ENCODE measurements around the gene AFTPH.

The AFTPH gene

DNA sequence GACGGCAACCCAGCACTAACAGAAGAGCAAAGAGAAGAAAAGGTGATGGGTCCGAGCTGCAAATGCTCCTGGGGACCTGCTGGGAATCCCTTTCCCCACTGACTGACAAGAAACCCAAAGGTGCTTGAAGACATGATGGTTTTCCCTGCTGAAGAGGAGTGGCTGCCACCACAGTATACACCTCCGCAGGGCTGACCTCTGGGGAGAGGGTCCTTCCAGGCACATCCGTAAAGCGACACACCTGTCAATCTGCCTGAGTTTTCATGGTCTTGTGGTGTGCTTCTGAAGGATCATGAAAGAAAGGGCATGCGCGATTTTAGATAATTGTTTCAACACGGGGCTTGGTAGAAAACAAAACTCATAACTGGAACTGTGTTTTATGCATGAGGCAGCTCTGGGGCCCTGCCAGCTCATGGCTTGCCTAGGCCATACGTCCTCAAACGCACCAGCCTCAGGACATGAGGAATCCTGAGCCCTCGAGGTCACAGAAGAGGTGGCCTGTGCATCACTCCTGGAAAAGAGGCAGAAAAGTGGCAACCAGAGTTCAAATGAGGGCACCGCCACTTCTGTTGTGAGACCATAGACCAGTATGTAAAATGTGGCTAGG, 77.8 kb downstream of the AFTPH start:
- no peak for DNase-seq (ENCODE audit: extremely low read depth, insufficient read length)
- H3K4me3 ChIP-seq (replicated peaks; ENCODE audit: low read depth, low read length) = no peak overlapping the region
- H3K36me3 ChIP-seq (ENCODE audit: control insufficient read depth, insufficient read depth, low read length) = no peaks in the 10 kb centered on the region
- TF ChIP-seq, protein P1, sequence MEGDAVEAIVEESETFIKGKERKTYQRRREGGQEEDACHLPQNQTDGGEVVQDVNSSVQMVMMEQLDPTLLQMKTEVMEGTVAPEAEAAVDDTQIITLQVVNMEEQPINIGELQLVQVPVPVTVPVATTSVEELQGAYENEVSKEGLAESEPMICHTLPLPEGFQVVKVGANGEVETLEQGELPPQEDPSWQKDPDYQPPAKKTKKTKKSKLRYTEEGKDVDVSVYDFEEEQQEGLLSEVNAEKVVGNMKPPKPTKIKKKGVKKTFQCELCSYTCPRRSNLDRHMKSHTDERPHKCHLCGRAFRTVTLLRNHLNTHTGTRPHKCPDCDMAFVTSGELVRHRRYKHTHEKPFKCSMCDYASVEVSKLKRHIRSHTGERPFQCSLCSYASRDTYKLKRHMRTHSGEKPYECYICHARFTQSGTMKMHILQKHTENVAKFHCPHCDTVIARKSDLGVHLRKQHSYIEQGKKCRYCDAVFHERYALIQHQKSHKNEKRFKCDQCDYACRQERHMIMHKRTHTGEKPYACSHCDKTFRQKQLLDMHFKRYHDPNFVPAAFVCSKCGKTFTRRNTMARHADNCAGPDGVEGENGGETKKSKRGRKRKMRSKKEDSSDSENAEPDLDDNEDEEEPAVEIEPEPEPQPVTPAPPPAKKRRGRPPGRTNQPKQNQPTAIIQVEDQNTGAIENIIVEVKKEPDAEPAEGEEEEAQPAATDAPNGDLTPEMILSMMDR (IDR thresholded peaks at IDR 0.05; ENCODE audit: insufficient read depth, low read length, poor library complexity, severe bottlenecking) = no peak
- H3K27me3 ChIP-seq (replicated peaks; ENCODE audit: control insufficient read depth, insufficient read depth, low read length) = no peaks in the 10 kb centered on the region

DNA sequence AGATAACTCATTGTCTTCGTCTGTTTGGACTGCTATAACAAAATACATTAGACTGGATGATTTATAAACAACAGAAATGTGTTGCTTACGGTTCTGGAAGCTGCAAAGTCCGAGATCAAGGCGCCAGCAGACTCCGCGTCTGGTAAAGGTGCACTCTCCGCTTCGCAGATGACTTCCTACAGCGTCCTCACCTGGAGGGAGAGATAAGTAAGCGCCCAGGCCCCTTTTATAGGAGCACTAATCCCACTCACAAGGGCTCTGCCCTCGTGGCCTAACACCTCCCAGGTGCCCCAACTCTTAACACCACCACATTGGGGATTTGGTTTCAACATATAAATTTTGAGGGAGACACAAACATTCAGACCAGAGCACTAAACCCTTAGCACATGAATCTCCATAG, 78.3 kb downstream of the AFTPH start:
- H3K27me3 ChIP-seq (replicated peaks; ENCODE audit: control insufficient read depth, insufficient read depth, low read length) = no peaks in the 10 kb centered on the region
- DNase-seq (ENCODE audit: extremely low read depth, insufficient read length) = no peak
- no peaks in the 10 kb centered on the region for H3K36me3 ChIP-seq (ENCODE audit: control insufficient read depth, insufficient read depth, low read length)
- TF ChIP-seq, protein P1 (IDR thresholded peaks at IDR 0.05; ENCODE audit: insufficient read depth, low read length, poor library complexity, severe bottlenecking) = no peak
- H3K4me3 ChIP-seq (replicated peaks; ENCODE audit: low read depth, low read length) = no peak overlapping the region

DNA sequence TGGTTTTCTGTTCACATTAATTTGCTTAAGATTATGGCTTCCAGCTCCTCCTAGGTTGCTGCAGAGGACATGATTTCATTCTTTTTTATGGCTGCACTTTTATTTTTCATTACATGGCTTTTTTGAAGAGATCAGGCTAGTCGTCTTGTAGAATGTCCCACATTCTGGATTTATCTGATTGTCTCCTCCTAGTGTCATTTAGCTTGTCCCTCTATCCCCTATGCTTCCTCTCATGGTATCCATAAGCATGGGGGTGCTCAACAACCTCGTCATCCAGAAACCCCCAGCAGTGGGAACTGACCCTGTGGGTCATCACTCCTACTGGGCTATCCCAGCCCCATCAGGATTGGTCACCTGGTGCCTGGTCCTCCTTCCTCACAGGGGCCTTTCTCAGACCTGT, 80.0 kb downstream of the AFTPH start:
- Histone ChIP-seq H3K27me3 (replicated peaks; ENCODE audit: control insufficient read depth, insufficient read depth, low read length) (no peaks in the 10 kb centered on the region), H3K36me3 (ENCODE audit: control insufficient read depth, insufficient read depth, low read length) (no peaks in the 10 kb centered on the region), H3K4me3 (replicated peaks; ENCODE audit: low read depth, low read length) (no peak overlapping the region)
- TF ChIP-seq, protein P1 (IDR thresholded peaks at IDR 0.05; ENCODE audit: insufficient read depth, low read length, poor library complexity, severe bottlenecking) = no peak
- no peak for DNase-seq (ENCODE audit: extremely low read depth, insufficient read length)

DNA sequence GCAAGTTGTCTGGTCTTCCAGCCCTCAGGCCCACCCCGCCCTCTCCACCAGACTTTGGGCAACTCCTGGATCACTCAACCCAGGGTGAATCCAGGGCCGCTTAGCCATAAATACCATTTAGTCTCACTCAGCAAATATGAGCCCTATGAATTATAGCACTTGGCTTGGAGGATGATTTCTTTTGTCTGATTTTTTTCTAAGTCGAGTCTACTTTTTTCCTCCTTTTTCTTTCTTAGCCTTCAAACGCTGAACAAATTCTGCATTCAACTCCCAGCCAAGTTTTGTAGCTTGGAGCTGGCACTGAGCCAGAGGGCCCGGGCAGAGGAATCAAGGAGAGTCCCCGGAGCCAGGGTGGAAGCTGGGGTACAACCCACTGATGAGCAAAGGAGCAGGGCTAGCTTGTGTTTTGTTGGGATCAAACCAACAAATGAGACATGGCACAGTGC, 80.9 kb downstream of the AFTPH start:
- TF ChIP-seq, protein P1 (IDR thresholded peaks at IDR 0.05; ENCODE audit: insufficient read depth, low read length, poor library complexity, severe bottlenecking) = no peak
- no peaks in the 10 kb centered on the region for H3K27me3 ChIP-seq (replicated peaks; ENCODE audit: control insufficient read depth, insufficient read depth, low read length)
- H3K36me3 ChIP-seq (ENCODE audit: control insufficient read depth, insufficient read depth, low read length) = no peaks in the 10 kb centered on the region
- no peak overlapping the region for H3K4me3 ChIP-seq (replicated peaks; ENCODE audit: low read depth, low read length)
- no peak for DNase-seq (ENCODE audit: extremely low read depth, insufficient read length)

DNA sequence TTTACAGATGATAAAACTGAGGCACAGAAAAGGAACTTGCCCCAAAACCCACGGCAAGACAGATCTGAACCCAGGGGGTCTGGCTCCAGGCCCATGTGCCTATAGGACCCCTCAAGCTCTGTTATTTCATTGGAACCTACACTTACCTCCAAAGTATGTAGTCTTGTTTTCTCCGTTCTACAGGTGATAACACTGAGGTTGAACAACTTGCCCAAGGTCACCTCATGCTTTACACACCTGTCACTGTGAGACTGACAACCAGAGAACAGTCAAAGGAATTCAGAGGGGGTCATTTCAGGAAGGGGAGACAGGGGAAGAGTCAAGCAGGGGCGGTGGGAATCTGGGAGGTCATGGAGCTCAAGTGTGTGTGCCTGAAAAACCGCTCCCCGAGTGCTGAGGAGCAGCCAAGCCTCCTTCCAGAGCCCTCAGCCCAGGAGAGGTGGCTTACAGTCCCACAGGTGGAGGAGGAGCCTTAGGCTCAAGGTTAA, 81.9 kb downstream of the AFTPH start:
- H3K27me3 ChIP-seq (replicated peaks; ENCODE audit: control insufficient read depth, insufficient read depth, low read length) = no peaks in the 10 kb centered on the region
- no peaks in the 10 kb centered on the region for H3K36me3 ChIP-seq (ENCODE audit: control insufficient read depth, insufficient read depth, low read length)
- TF ChIP-seq, protein P1 (IDR thresholded peaks at IDR 0.05; ENCODE audit: insufficient read depth, low read length, poor library complexity, severe bottlenecking) = no peak
- peak overlapping the region; percentile 42; the same call in 1 of the 2 replicates for H3K4me3 ChIP-seq (replicated peaks; ENCODE audit: low read depth, low read length)
- DNase-seq (ENCODE audit: extremely low read depth, insufficient read length) = no peak
